Measurements from ENCODE around the gene TMEM178B.

Gene TMEM178B

GRCh38 chr7:141409219-141409618, 335.4 kb downstream of the TMEM178B start:
- no peak for DNase-seq (ENCODE audit: low read depth in 1 of 2, low spot score in 1 of 2)
- Histone ChIP-seq H3K27me3 (ENCODE audit: insufficient read depth, poor library complexity, severe bottlenecking) (no peaks in the 10 kb centered on the region), H3K27ac (replicated peaks) (no peak overlapping the region), H3K4me3 (replicated peaks; ENCODE audit: insufficient read depth, low read length) (no peak overlapping the region)
- TF ChIP-seq, protein P1, sequence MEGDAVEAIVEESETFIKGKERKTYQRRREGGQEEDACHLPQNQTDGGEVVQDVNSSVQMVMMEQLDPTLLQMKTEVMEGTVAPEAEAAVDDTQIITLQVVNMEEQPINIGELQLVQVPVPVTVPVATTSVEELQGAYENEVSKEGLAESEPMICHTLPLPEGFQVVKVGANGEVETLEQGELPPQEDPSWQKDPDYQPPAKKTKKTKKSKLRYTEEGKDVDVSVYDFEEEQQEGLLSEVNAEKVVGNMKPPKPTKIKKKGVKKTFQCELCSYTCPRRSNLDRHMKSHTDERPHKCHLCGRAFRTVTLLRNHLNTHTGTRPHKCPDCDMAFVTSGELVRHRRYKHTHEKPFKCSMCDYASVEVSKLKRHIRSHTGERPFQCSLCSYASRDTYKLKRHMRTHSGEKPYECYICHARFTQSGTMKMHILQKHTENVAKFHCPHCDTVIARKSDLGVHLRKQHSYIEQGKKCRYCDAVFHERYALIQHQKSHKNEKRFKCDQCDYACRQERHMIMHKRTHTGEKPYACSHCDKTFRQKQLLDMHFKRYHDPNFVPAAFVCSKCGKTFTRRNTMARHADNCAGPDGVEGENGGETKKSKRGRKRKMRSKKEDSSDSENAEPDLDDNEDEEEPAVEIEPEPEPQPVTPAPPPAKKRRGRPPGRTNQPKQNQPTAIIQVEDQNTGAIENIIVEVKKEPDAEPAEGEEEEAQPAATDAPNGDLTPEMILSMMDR (IDR thresholded peaks at IDR 0.05; ENCODE audit: insufficient read depth, low read length), result no peak
- no peak for TF ChIP-seq GABPA (IDR thresholded peaks at IDR 0.05; ENCODE audit: low read depth)
- TF ChIP-seq, protein P2, sequence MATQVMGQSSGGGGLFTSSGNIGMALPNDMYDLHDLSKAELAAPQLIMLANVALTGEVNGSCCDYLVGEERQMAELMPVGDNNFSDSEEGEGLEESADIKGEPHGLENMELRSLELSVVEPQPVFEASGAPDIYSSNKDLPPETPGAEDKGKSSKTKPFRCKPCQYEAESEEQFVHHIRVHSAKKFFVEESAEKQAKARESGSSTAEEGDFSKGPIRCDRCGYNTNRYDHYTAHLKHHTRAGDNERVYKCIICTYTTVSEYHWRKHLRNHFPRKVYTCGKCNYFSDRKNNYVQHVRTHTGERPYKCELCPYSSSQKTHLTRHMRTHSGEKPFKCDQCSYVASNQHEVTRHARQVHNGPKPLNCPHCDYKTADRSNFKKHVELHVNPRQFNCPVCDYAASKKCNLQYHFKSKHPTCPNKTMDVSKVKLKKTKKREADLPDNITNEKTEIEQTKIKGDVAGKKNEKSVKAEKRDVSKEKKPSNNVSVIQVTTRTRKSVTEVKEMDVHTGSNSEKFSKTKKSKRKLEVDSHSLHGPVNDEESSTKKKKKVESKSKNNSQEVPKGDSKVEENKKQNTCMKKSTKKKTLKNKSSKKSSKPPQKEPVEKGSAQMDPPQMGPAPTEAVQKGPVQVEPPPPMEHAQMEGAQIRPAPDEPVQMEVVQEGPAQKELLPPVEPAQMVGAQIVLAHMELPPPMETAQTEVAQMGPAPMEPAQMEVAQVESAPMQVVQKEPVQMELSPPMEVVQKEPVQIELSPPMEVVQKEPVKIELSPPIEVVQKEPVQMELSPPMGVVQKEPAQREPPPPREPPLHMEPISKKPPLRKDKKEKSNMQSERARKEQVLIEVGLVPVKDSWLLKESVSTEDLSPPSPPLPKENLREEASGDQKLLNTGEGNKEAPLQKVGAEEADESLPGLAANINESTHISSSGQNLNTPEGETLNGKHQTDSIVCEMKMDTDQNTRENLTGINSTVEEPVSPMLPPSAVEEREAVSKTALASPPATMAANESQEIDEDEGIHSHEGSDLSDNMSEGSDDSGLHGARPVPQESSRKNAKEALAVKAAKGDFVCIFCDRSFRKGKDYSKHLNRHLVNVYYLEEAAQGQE (IDR thresholded peaks at IDR 0.05; ENCODE audit: insufficient replicate concordance, low read depth), result no peak
- TF ChIP-seq SPI1 (IDR thresholded peaks at IDR 0.05; ENCODE audit: borderline replicate concordance, low read depth), result no peak
- no peak for TF ChIP-seq POLR2AphosphoS5 (IDR thresholded peaks at IDR 0.05; ENCODE audit: low read depth)

GRCh38 chr7:141409801-141410329, 336.0 kb downstream of the TMEM178B start:
- no peaks in the 10 kb centered on the region for H3K27me3 ChIP-seq (ENCODE audit: insufficient read depth, poor library complexity, severe bottlenecking)
- no peak for DNase-seq (ENCODE audit: low read depth in 1 of 2, low spot score in 1 of 2)
- H3K4me3 ChIP-seq (replicated peaks; ENCODE audit: insufficient read depth, low read length), result no peak overlapping the region
- H3K27ac ChIP-seq (replicated peaks), result no peak overlapping the region
- TF ChIP-seq, protein P2 (IDR thresholded peaks at IDR 0.05; ENCODE audit: insufficient replicate concordance, low read depth), result no peak
- TF ChIP-seq POLR2AphosphoS5 (IDR thresholded peaks at IDR 0.05; ENCODE audit: low read depth) (no peak), GABPA (IDR thresholded peaks at IDR 0.05; ENCODE audit: low read depth) (no peak)
- TF ChIP-seq, protein P1 (IDR thresholded peaks at IDR 0.05; ENCODE audit: insufficient read depth, low read length), result no peak

DNA sequence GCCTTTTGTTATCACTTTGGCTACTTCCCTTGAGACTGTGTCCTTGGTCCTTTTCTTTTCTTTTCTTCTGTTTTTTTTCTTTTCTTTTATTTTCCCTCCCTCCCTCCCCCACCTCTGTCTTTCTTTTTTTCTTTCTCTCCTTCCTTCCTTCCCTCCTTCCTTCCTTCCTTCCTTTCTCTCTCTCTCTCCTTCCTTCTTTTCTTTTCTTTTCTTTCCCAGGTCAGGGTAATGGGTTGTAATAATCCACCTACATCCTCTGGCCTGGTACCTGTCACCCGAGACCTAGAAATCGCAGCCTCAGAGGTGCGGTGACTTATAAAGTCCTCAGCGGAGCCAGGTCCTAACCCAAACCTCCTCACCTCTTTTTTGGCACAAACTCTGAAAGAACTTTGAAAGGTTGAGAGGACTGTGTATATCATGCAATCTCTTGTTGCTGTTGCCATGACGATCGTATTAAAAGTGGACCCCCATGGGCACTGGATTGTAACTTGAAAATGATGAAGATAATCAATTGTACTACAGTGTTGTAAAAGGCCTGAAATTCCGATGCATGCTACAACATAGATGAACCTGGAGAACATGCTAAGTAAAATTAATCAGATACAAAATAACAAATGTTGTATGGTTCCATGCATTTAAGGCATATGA, 336.6 kb downstream of the TMEM178B start:
- H3K27ac ChIP-seq (replicated peaks), result no peak overlapping the region
- H3K27me3 ChIP-seq (ENCODE audit: insufficient read depth, poor library complexity, severe bottlenecking), result no peaks in the 10 kb centered on the region
- DNase-seq (ENCODE audit: low read depth in 1 of 2, low spot score in 1 of 2), result no peak
- TF ChIP-seq POLR2AphosphoS5 (IDR thresholded peaks at IDR 0.05; ENCODE audit: low read depth) (no peak), SPI1 (IDR thresholded peaks at IDR 0.05; ENCODE audit: borderline replicate concordance, low read depth) (no peak), GABPA (IDR thresholded peaks at IDR 0.05; ENCODE audit: low read depth) (no peak)
- TF ChIP-seq, protein P2 (IDR thresholded peaks at IDR 0.05; ENCODE audit: insufficient replicate concordance, low read depth), result no peak
- TF ChIP-seq, protein P1 (IDR thresholded peaks at IDR 0.05; ENCODE audit: insufficient read depth, low read length), result no peak
- H3K4me3 ChIP-seq (replicated peaks; ENCODE audit: insufficient read depth, low read length), result no peak overlapping the region
